NCI-H2171 (cell line): ENCODE measurements around the gene SEC61A1.

Experiments used
- DNase-seq: peaks from one replicate; lab custom pipeline; 2025; lab: John Stamatoyannopoulos, UW

The SEC61A1 gene

DNA sequence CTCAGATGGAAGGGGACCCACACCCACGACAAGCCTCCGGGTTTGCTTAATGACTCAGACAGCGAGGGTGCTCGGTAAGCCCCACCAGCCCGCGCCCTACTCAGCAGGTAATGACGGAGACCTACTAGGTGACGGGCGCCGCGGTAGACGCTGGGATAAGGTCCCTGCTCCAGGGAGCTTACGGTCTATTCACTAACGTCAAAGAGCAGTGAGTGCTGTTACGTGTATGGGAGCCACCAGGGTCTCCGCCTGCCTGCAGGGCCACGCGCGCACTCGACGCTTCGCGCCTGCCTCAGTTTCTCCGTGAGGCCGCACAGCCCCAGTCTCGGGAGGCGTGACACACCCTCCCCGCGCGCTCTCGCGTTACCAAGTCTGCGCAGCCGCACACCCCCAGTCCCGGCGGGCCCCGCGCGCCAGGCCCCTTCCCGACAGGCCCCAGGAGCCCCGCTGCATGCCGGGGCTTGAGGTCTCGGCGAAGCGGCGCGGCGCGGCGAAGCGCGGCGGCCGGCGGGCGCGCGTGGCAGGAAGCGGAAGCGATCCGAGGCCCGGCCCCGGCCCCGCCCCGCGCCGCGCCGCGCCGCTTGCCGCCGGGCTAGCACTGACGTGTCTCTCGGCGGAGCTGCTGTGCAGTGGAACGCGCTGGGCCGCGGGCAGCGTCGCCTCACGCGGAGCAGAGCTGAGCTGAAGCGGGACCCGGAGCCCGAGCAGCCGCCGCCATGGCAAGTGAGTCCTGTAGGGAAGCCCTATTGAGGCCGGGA lies at the start of gene SEC61A1:
Gene SEC61A1 (plus strand): TSS at position 601 of the 758 bp plus-strand sequence. CDS start 116 bp downstream, at position 717.
- peak; percentile 95 for DNase-seq

DNA sequence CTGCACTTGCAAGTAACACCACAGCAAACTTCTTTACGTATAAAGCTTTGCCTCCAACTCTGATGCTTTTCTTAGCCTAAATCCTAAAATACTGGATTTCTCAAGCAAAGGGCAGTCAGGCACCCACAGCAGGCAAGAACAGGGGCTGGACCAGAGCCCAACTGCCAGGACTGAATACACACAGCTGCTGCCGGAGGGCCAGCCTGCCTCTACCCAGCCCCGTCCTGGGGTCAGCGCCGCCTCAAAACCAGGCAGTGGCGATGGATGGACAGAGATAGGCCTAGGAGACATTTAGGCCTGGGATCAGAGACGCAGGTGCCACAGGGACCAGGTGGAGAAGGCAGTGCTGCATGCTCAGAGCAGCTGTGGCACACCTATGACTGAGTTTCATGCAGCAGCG lies 47.6 kb upstream of the SEC61A1 start:
- no peak for DNase-seq

DNA sequence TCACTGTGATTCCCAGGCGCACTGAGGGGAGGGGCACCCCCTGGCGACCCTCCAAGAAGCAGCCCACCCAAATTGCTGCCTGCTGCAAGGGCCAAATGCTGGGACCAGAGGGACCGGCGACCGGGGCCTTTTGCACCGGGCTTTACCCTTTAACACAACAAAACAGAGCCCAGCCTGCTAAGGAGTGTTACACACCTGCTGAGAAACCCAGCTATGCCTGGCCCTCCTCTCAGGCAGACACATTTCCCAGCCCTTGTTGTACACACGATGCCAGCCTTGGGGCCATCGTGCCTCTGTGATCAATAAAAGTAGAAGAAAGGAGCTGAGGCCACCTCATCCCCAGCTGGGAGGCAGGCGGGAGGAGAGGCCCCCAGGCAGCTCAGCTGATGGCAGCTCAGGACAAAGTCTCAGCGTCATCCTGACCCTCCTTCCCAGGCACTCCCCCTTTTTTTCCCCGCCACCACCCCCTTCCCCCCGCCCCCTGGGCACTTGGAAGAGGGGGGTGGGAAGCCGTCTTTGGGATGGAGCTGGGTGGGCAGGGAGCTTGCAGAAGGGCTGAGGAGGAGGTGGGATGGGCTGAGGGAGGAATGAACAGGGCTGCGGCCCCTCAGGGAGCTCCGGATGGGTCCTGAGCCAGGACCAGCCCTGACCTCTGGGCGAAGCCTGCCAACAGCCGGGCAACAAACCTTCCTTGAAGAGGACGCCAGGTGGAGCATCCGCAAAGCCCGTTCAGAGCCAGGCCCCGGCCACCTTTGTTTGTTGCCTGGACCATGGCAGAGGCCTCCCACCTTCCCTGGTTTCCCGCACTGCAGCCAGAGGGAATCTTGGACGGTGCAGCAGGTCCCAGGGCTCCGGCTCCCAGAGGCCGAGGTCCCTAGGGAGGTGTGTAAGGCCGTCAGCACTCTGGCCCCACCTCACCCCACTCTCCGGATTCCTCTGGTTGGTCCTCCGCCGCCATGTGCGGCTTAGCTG lies 45.9 kb upstream of the SEC61A1 start:
- no peak for DNase-seq

DNA sequence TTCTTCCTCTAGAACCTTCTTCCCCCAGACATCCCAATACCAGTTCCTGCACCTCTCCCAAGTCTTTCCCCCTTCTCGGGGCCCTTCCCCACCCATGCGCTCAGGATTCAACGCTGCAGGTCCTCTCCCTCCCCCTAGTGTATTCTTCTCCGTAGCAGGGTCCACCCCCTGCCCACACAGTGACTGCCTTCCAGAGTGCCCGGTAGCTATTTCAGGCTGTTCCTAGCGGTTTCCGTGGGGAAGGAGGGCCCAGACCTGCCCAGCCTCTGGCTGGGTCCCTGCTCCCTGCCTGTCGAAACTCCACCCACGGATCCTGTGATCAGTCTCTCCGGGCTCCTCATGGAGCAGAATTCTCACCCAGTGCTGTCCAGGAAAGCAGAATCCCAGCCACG lies 45.2 kb upstream of the SEC61A1 start:
- DNase-seq, result no peak

DNA sequence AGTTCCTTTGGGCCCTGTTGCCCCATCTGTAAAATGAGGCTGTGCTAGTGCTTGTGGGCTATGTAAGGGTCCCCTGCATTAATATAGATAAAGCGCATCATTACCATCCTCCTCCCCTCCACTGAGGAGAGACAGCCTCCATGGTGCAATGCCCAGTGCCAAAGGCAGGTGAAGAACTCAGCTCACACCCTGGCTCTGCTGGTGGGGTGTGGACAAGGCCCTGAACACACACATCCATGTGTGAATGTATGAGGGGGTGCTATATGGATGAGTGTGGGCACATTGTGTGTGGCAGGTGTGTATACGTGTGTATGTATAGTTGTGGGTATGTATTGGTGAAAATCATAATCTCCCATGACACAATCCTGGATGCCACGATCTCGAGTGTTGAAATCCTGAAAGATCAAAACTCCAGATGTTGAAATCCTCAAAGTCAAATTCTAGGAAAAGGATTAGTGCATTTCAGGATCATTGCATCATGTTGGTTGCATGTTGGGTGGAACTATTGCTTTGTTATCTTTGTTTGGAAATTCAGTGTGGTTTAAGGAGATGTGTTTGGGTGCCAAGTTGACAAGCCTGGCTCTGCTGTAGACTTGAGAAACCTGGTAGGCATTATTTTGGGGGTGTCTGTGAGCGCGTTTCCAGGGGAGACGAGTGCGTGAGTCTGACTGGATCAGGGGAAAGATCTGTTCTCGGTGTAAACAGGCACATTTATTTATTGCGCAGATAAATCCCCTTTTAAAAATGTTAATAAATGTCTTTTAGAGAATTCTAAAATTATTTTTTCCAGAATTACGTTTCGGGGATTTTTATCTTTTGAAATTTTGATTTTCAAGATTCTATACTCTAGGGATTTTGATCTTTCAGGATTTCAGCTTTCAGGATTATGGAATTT lies 42.0 kb upstream of the SEC61A1 start:
- DNase-seq, result no peak

DNA sequence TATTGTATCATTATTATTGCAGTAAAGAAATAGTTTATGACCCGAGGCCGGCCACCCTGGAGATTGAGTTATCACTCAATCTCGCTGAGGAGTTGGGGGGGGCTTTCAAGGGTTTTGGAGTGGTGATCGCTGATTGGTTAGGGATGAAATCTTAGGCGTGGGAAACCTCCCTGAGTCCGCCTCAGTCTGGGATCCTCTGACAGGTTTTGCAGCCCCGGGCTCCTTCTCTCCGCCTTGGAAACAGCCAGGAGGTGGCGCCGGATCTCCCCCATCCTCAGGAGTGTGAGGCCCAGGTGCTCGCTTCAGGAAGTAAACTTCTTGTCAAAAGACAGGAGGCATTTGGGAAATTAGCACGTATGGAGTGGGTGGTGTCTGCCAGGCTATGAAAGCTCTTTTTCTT lies 41.1 kb upstream of the SEC61A1 start:
- DNase-seq, result peak; percentile 67

DNA sequence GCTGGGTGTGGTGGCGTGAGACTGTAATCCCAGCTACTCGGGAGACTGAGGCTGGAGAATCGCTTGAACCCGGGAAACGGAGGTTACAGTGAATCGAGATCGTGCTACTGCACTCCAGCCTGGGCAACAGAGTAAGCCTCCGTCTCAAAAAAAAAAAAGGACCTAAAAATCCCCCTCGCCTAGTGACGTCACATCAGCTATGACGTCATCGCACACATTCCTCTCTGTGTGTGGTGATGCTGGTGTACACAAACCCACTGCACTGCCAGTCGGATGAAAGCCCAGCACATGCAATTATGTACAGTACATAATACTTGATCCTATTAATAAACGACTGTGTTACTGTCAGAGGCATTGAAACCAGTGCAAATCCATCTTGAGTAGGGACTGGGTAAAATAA lies 40.2 kb upstream of the SEC61A1 start:
- no peak for DNase-seq

DNA sequence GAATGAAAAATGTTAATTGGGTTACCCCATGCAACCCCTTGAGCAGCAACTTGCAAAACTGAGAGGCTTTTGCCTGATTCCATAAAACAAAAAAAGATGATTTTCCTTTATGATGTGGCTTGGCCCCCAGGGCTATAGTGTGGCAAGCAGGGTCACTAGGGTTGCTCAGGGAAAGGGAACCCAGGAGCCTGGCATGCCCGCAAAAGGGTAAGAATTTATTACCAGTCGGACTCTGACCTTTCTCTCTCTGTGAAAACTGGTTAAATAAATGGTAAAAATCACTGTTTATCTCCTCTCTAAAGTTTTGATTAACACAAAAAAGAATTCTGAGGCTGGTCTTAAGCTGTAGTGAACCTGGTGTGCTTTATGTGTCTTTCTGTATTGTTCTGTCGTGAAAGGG lies 37.7 kb upstream of the SEC61A1 start:
- no peak for DNase-seq

DNA sequence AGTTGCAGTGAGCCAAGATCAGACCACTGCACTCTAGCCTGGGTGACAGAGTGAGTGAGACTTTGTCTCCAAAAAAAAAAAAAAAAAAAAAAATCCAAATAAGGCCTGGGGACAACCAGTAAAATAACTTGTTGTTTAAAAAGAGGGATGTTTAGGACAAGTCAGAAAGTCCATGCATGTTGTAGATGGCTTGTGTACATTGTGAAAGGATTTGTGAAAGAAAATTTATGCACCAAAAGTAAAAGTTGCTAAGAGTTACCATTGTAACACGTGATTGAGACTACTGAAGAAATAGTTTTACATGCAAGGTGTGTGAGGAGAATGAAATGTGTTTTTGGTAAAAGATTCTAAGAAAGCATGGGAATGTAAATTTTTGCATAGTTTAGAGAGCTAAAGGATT lies 35.7 kb upstream of the SEC61A1 start:
- no peak for DNase-seq

DNA sequence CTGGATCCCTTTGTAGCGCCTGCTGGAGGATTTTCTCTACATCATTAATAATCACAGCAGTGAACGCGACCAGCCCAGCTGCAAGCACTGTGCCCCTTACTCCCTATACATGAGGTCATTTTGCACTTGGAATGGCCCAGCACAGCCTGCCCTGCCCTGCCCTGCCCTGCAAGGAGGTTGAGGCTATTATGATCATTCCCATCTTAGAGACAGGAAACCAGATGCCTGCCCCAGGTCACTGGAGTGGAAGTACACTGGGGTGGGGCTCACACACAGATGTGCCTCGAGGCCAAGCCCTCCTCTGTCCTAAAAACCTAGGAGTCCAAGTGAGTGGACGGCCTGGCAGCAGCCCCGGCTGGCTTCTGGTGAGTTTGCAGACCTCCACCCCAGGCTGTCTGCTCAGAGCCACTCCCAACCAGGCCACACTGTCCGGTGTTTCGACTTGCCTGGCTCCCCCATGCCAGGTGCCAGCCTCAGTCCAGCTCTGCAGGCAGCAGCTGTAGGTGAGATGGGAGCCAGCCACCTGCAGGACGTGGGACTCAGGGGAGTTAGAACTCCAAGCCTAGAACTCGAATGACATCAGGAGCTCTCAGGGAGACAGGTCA lies 30.4 kb upstream of the SEC61A1 start:
- no peak for DNase-seq

DNA sequence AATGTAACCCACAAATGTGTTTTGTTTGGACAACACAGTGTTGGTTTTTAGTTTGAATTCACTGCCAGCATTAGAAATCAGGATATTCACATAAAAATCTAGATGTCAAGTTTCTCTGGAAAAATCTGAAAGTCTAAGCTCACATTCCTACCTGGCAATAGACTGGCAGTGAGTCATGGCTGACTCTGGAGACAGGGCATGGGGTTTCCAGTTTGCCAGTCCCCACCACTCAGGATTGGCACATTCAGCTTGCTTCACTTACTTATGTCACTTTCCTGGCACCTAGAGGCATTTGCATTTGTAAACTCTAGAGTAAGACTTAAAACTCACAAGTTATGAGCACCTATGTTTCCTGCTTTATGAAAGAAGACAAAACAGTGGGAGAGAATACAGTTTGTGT lies 19.1 kb upstream of the SEC61A1 start:
- DNase-seq, result no peak

DNA sequence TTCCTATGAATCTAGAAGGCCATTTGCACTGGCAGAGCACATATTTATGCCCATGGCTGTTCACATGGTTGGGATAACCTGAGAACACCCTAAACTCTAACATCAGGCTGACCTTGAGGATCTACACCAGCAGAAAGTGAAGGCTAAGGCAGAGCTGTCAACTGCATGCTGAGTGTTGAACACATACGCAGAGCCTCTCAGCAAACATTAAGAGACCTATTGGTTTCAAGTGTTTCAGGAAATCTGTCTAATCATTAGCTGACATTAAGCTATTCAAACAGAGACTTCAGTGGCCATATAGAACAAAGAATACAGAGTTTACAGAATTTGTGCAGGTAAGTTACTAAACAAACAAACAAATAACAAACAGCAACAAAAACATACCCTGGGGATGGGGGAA lies 16.1 kb upstream of the SEC61A1 start:
- DNase-seq, result no peak

DNA sequence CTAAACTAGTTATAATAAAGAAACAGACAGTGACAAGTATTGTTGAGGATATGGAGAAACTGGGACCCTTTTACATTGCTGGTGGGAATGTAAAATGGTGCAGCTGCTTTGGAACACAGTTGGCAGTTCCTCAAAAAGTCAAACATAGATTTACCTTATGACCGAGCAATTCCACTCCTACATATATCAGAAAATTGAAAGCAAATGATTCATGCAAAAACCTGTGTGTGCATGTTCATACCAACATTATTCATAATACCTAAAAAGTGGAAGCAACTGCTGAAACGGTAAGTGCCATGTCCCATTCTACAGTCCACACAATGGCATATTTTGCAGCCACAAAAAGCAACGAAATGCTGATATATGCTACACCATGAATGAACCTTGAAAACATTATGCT lies 12.2 kb upstream of the SEC61A1 start:
- DNase-seq, result no peak

DNA sequence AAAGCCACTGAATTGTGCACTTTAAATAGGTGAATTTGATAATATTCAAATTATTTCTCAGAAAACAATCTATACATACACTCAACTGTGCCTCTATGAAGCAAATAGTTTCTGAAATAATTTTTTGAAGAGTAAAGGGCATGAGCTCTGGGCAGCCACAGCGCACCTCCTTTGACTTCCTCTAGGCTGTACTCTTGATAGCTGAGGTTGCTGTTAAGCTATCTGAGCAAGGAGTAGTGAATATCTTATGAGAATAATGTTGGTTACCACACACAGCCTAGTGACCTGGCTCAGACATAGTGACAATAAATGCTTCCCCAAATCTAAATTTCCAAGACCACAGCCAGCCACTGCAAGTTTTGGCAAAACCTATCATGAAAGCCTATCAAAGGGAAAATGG lies 11.6 kb upstream of the SEC61A1 start:
- DNase-seq, result no peak

DNA sequence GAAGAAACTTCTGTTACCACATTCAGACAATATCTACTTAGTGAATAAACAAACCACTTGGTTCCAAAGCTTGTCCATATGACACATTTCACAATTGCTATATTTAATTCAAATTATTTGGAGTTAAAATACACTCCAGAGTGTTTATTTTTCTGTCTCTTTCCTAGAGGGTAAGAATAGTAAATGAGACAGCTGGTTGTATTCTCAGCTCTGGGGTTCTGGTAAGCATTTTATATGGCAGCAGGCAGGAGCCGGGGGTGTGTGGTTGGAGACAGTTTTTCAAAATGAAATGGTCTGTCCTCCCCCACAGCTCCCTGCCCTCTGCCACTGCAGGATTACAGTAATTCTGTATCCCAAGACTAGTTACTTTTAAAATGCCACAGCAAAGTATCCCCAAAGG lies 10.9 kb upstream of the SEC61A1 start:
- no peak for DNase-seq

DNA sequence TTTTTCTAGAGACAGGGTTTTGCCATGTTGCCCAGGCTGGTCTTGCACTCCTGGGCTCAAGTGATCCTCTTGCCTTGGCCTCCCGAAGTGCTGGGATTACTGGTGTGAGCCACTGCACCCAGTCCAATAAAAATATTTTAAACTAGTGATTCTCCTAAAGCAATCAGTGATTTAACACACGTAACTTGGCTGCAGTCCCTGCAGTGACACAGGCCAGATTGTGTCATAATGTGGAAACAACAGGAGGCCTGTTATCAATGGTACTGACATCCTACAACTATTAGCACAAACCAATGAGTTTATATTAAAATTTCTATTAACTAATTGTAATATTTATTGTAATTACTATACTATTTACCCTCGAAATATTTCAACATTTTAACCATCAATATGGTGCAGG lies 1.6 kb upstream of the SEC61A1 start:
- DNase-seq, result no peak

DNA sequence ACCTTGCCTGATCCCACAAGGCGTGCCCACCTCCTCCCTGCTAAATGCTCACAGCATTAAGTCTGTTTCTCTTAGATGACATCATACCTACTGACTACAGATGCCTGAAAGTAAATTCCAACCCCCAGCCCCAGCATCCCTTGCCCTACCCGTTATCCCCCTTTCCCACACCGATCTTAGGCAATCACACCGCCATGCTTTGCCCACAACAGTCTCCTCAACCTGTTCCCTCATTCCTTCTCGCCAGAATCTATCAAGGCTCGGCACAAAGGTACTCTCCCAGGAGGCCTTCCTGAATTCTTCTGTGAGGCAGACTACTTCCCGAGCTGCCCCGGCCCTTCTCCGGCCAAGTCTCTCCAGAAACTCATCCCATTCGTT lies 789 bp upstream of the SEC61A1 start:
- no peak for DNase-seq

DNA sequence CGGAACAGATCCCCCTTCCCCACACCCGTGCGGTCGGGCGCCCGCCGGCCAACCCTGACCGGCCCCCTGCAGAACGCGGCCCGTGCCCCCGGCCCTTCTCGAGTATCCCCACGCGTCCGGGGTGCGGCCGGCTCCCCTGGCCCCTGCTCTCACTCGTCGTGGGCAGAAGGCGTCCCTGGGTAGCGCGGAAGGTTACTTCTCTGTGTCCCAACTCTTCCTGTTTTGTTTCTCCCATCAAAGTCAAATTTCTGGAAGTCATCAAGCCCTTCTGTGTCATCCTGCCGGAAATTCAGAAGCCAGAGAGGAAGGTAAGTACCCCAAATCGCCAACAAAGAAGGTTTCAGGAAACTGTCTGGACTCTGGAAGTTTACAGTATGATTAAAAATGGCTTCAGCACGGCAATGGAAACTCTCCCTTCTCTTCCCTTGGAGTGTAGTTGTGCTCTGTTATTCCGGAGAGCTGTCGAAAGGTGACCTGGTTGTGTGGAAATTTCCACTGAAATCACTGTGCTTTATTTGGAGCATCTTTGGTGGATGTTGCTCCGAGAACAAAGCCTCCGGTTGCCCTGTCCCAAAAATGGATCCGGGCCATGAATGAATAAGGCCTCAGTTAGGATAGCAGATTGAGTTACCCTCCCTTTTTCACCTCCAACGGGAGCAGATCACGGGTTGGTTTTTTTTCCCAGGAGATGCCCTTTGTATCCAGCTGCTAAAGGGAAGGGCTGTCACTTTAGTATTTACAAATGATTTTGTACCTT lies 536 bp downstream of the SEC61A1 start:
- no peak for DNase-seq

DNA sequence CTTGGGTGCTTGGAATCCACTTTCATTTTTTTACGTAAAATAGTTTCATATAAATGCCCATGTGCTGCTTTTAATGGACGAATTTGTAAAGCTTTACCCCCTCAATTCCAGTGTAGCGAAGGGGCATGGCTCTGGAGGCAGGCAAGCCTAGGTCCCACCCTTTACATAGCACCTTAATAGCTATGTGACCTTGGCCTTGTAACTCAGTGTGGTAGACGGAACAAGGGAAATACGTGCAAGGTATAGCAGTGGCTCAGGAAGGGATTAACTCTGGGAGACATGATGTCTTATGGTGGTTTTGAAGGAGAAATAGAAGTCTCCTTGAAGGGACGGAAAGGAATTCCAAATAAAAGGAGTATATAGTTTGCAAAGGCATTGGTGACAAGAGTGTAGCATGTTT lies 1.4 kb downstream of the SEC61A1 start:
- no peak for DNase-seq

DNA sequence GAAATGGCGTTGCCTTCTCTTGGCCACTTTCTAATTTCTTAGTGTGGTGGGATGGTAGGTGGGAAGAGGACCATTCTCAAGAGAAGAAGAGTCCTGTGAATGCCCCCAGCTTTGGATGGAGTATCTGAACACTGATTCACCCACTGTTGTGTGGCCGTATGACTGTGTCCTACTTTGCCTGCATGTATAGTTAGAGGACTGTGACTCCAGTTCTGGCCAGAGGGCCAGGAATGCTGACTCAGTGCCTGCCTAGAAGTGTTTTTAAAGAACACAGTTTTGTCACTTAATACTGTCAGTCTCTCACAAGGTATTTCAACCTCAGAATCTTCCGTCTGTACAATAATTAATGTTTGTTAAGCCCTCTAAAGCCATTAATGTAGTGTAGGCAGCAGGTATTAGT lies 2.1 kb downstream of the SEC61A1 start:
- DNase-seq, result no peak

DNA sequence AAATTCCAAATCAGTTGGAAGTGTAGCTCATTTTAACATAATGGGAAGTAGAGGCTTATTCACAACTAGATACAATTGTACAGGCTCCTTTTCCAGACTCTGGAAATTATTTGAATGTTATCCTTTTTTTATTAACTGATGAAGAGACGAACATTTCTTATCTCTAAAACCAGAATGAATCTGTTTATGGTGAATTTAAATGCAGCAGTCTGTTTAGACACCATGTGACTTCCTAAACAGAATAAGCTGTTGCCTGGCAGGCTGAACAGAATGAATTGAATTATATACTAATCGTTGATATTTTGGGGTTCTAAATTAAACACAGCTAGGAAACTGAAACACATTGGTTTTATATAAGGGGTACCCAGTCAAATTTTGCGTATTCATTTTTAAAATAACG lies 4.0 kb downstream of the SEC61A1 start:
- DNase-seq, result no peak
